ENCODE data around the gene FARP2. TPM values are rescaled to one million over a fixed set of nuclear protein-coding genes. Genes with fewer than 3 reads are reported as not detected.

The FARP2 gene
- total and polyA plus RNA-seq, 2 of the 13 experiments (the other 11 are each of a cell fraction or from before 2014, with no cell fraction given) = 28.0 to 45.4 TPM

- TF ChIP-seq PTBP1 (IDR thresholded peaks at IDR 0.05; ENCODE audit: low read depth, low read length, poor library complexity, severe bottlenecking) = no peak
- TF ChIP-seq, protein P1, sequence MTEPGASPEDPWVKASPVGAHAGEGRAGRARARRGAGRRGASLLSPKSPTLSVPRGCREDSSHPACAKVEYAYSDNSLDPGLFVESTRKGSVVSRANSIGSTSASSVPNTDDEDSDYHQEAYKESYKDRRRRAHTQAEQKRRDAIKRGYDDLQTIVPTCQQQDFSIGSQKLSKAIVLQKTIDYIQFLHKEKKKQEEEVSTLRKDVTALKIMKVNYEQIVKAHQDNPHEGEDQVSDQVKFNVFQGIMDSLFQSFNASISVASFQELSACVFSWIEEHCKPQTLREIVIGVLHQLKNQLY (CRISPR knock-in tag; IDR thresholded peaks at IDR 0.05) = no peak
- no peak for TF ChIP-seq ZNF143 (CRISPR knock-in tag; IDR thresholded peaks at IDR 0.05)
- no peak for TF ChIP-seq ZC3H4 (CRISPR knock-in tag; IDR thresholded peaks at IDR 0.05; ENCODE audit: borderline replicate concordance)
- TF ChIP-seq TFDP1 (CRISPR knock-in tag; IDR thresholded peaks at IDR 0.05; ENCODE audit: borderline replicate concordance) = peak; percentile 71; the same call in 1 of the 2 replicates
- TF ChIP-seq SP4 (CRISPR knock-in tag; IDR thresholded peaks at IDR 0.05) = peak; percentile 98
These were observed at the start of gene FARP2 (continued) for GRCh38 chr2:241355983-241356870.

DNA sequence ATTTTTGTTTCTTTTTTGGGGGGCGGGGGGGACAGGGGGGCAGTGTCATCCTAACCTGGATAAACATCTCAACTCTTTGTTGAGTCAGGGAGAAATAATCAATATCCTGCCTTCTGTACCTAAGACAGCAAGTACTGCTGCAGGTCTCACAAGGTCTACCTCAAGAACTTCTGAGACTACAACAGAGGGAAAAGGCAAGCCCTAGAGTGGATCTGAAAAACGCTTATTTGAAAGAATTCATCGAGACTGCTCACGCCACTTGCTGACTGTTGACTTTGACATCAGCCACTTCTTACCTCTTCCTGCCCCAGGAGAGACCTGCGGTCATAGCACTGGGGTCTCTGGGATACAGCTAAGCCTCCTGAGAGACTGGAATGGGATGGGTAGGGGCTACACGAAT is 49.0 kb upstream of the FARP2 start:
- BruUV-seq (replicated peaks) = no TSS peak
- Histone ChIP-seq H4K20me1 (ENCODE audit: insufficient read depth, low read length) (peaks cover 62% of the 10 kb centered on the region), H3K36me3 (replicated peaks in 1 of 2; ENCODE audit: control insufficient read depth in 1 of 2, insufficient read depth in 2 of 2, low read length in 2 of 2) (peaks cover 1 to 5% of the 10 kb centered on the region in 2 experiments; a peak in 4 of 5 replicates), H3K27me3 (ENCODE audit: control insufficient read depth in 1 of 2, insufficient read depth in 2 of 2, low read length in 2 of 2) (no peaks in the 10 kb centered on the region), H3K4me2 (ENCODE audit: low read depth, low read length) (no peak overlapping the region), H3K4me3 (replicated peaks in 1 of 3; ENCODE audit: insufficient read depth in 1 of 3, low read depth in 2 of 3, low read length in 3 of 3) (no peak overlapping the region), H3K79me2 (ENCODE audit: insufficient read depth, low read length) (peaks cover 100% of the 10 kb centered on the region), H3K4me1 (ENCODE audit: insufficient read depth, low read length) (peaks cover 87% of the 10 kb centered on the region), H3K9ac (ENCODE audit: insufficient read depth, low read depth, low read length) (no peak overlapping the region), H3K27ac (ENCODE audit: extremely low read length, insufficient read depth, low read length) (no peak overlapping the region), H3K9me3 (ENCODE audit: low read length) (no peaks in the 10 kb centered on the region), H2AFZ (ENCODE audit: low read length) (no peak overlapping the region)
- ATAC-seq = no peak
- 0 out of 2 replicates have a peak, but pooled peaks have one; percentile 43 for TF ChIP-seq ONECUT2 (CRISPR knock-in tag; IDR thresholded peaks at IDR 0.05)
- no peak for TF ChIP-seq MTA1 (CRISPR knock-in tag; IDR thresholded peaks at IDR 0.05; ENCODE audit: borderline replicate concordance)
- TF ChIP-seq, protein P2, sequence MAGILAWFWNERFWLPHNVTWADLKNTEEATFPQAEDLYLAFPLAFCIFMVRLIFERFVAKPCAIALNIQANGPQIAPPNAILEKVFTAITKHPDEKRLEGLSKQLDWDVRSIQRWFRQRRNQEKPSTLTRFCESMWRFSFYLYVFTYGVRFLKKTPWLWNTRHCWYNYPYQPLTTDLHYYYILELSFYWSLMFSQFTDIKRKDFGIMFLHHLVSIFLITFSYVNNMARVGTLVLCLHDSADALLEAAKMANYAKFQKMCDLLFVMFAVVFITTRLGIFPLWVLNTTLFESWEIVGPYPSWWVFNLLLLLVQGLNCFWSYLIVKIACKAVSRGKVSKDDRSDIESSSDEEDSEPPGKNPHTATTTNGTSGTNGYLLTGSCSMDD (CRISPR knock-in tag; IDR thresholded peaks at IDR 0.05) = no peak
- TF ChIP-seq, protein P3, sequence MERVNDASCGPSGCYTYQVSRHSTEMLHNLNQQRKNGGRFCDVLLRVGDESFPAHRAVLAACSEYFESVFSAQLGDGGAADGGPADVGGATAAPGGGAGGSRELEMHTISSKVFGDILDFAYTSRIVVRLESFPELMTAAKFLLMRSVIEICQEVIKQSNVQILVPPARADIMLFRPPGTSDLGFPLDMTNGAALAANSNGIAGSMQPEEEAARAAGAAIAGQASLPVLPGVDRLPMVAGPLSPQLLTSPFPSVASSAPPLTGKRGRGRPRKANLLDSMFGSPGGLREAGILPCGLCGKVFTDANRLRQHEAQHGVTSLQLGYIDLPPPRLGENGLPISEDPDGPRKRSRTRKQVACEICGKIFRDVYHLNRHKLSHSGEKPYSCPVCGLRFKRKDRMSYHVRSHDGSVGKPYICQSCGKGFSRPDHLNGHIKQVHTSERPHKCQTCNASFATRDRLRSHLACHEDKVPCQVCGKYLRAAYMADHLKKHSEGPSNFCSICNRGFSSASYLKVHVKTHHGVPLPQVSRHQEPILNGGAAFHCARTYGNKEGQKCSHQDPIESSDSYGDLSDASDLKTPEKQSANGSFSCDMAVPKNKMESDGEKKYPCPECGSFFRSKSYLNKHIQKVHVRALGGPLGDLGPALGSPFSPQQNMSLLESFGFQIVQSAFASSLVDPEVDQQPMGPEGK (CRISPR knock-in tag; IDR thresholded peaks at IDR 0.05) = peak; percentile 12; the same call in 1 of the 2 replicates
- no peak for TF ChIP-seq ZNF672 (CRISPR knock-in tag; IDR thresholded peaks at IDR 0.05)
- TF ChIP-seq MXD4 (CRISPR knock-in tag; IDR thresholded peaks at IDR 0.05) = no peak
- TF ChIP-seq, protein P4, sequence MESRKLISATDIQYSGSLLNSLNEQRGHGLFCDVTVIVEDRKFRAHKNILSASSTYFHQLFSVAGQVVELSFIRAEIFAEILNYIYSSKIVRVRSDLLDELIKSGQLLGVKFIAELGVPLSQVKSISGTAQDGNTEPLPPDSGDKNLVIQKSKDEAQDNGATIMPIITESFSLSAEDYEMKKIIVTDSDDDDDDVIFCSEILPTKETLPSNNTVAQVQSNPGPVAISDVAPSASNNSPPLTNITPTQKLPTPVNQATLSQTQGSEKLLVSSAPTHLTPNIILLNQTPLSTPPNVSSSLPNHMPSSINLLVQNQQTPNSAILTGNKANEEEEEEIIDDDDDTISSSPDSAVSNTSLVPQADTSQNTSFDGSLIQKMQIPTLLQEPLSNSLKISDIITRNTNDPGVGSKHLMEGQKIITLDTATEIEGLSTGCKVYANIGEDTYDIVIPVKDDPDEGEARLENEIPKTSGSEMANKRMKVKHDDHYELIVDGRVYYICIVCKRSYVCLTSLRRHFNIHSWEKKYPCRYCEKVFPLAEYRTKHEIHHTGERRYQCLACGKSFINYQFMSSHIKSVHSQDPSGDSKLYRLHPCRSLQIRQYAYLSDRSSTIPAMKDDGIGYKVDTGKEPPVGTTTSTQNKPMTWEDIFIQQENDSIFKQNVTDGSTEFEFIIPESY (CRISPR knock-in tag; IDR thresholded peaks at IDR 0.05) = no peak
- ChIA-PET CTCF (ENCODE audit: low intra/inter-chr PET ratio, low total read pairs) (no interaction called here), POLR2A (interaction anchor here (0.6 to 3.3 kb wide), 2 partner anchors 7 to 39 kb away, joined by 4 to 15 read pairs; no protein-coding TSS in a partner anchor)
- in situ Hi-C loops (cut with HindIII; ENCODE audit: extremely low pct_ligation_motif_present, low pct_unique_long_range_greater_than_20kb) (no loop called here), intact Hi-C loops (cut with micrococcal nuclease; ENCODE audit: unreplicated experiment) (no loop called here)
- WGBS (ENCODE audit: low lambda C conversion rate) = 74% methylated on average over 6 of the region's 6 CpGs
- FAIRE-seq = no peak
- no peak for DNase-seq (ENCODE audit: low spot score)

All from HepG2 (cell line).